GM19240 (cell line): ENCODE data around the gene SMPD3.
A peak's percentile ranks its signal among the peaks of the same experiment; 100 is the strongest.

ENCODE experiments used
- DNase-seq: peaks from one replicate; pipeline ENCODE4 v3.0.0; 2011; ENCODE audit warnings: low spot score; ENCODE audit not compliant: insufficient read length

Gene SMPD3

GRCh38 chr16:68370581-68371275 lies 77.6 kb downstream of the SMPD3 start:
- no peak for DNase-seq

GRCh38 chr16:68369697-68370580 lies 78.4 kb downstream of the SMPD3 start:
- peak; percentile 85 for DNase-seq

GRCh38 chr16:68369168-68369567 lies 79.1 kb downstream of the SMPD3 start:
- DNase-seq: no peak

- peak; percentile 70 for DNase-seq
These were observed 79.9 kb downstream of the SMPD3 start for GRCh38 chr16:68368301-68368888.

- no peak for DNase-seq
These were observed 80.4 kb downstream of the SMPD3 start for GRCh38 chr16:68367891-68368290.

GRCh38 chr16:68367440-68367839 lies 80.9 kb downstream of the SMPD3 start:
- DNase-seq: no peak

- peak; percentile 42 for DNase-seq
These were observed 81.3 kb downstream of the SMPD3 start for GRCh38 chr16:68367030-68367429.

GRCh38 chr16:68366062-68366461 lies 82.2 kb downstream of the SMPD3 start:
- DNase-seq: no peak

GRCh38 chr16:68365167-68365817 lies 83.0 kb downstream of the SMPD3 start:
- DNase-seq: no peak

- DNase-seq: no peak
These were observed 83.7 kb downstream of the SMPD3 start for GRCh38 chr16:68364561-68364998.

- no peak for DNase-seq
These were observed 84.4 kb downstream of the SMPD3 start for GRCh38 chr16:68363658-68364521.

- DNase-seq: no peak
These were observed 85.2 kb downstream of the SMPD3 start for GRCh38 chr16:68362947-68363657.

GRCh38 chr16:68362262-68362913 lies 85.9 kb downstream of the SMPD3 start:
- no peak for DNase-seq

GRCh38 chr16:68361485-68361884 lies 86.8 kb downstream of the SMPD3 start:
- DNase-seq: no peak

- DNase-seq: no peak
These were observed 87.4 kb downstream of the SMPD3 start for GRCh38 chr16:68360956-68361355.

- DNase-seq: no peak
These were observed 87.8 kb downstream of the SMPD3 start for GRCh38 chr16:68360547-68360946.

GRCh38 chr16:68359398-68360191 lies 88.7 kb downstream of the SMPD3 start:
- DNase-seq: no peak

- no peak for DNase-seq
These were observed 89.4 kb downstream of the SMPD3 start for GRCh38 chr16:68358951-68359350.

GRCh38 chr16:68357923-68358322 lies 90.4 kb downstream of the SMPD3 start:
- DNase-seq: no peak
